SW 1271 (cell line): ENCODE data around the gene BLVRB.

ENCODE experiments used
- DNase-seq, 2 experiments: peaks; one replicate each; lab custom pipeline; 2025; lab: John Stamatoyannopoulos, UW

Gene BLVRB

GRCh38 chr19:40403262-40403984 lies 62.1 kb downstream of the BLVRB start:
- peak; percentile 43 to 85 for DNase-seq

GRCh38 chr19:40400559-40400958 lies 65.0 kb downstream of the BLVRB start:
- no peak for DNase-seq

DNA sequence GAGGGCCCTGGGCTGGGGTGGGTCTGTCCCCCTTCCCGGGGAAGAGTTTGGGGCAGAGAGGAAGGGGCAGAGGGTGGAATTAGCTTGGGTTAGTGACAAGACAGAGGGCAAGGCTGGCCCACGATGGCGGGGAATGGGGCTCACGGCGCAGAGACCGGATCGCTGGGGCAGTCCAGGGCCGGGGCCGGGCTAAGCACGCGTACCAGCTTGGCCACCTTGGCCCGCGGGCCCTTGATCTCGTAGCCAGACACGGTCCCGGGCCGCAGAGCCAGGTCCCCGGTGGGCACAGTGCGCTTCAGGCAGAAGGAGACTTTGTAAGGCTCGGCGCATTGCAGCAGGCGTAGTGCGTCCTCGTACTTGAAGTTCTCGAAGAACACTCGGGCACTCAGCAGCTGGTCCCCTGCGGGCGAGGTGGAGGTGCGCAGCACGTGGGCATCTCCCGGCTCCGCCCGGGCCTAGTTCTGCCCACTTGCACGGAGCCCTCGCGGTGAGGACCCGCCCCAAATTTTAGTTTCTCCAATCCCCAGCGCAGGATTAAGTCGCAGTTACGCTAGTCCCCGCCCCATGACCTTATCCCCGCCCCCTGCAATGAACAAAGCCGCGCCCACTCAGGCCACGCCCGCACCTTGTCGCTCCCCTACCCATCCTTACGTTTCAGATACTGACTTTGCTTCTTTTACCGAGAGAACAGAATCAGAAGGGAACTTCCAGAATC lies 67.0 kb downstream of the BLVRB start:
- no peak for DNase-seq
